Lung (tissue), 12 donors: Measurements from ENCODE around the gene EIF2B5. TPM values are rescaled to one million over a fixed set of nuclear protein-coding genes. Genes with fewer than 3 reads are reported as not detected.

Experiments
- ATAC-seq: fragments of 200-7000 bp; cut with Tn5 transposase; one replicate; pipeline ENCODE4 v1.9.1; 2020; ENCODE audit warnings: moderate number of reproducible peaks; ENCODE audit not compliant: insufficient read depth, low FRiP score
- DNase-seq, 3 donors: peaks; one replicate each; pipeline ENCODE4 v3.0.0-alpha.2; 2013 to 2017
- H3K27ac ChIP-seq, 2 donors: one replicate each; pipeline ENCODE4 v1.5.1; 2013; ENCODE audit warnings: mild to moderate bottlenecking in 2 of 2, moderate library complexity in 2 of 2, control low read depth in 1 of 2, inconsistent platforms in 1 of 2, low read depth in 1 of 2, low read length in 1 of 2
- H3K27me3 ChIP-seq, 3 donors: one replicate each; pipeline ENCODE4 v1.5.1; 2013; ENCODE audit warnings: low read length in 2 of 3; ENCODE audit not compliant: control insufficient read depth in 3 of 3, insufficient read depth in 3 of 3
- H3K36me3 ChIP-seq, 4 donors: one replicate each; pipeline ENCODE4 v1.5.1; 2013; ENCODE audit warnings: low read length in 4 of 4, mild to moderate bottlenecking in 1 of 4, moderate library complexity in 1 of 4; ENCODE audit not compliant: control insufficient read depth in 4 of 4, insufficient read depth in 4 of 4
- H3K4me1 ChIP-seq, 5 donors: one replicate each; pipeline ENCODE4 v1.5.1; 2013; ENCODE audit warnings: low read length in 5 of 5, mild to moderate bottlenecking in 2 of 5, moderate library complexity in 1 of 5; ENCODE audit not compliant: control insufficient read depth in 5 of 5, insufficient read depth in 5 of 5
- H3K4me3 ChIP-seq: one replicate; pipeline ENCODE4 v1.5.1; 2013; ENCODE audit warnings: mild to moderate bottlenecking, control low read depth, moderate library complexity
- H3K9ac ChIP-seq, 2 donors: one replicate each; pipeline ENCODE4 v1.5.1; 2013; ENCODE audit warnings: low read length in 2 of 2, control low read depth in 1 of 2; ENCODE audit not compliant: insufficient read depth in 1 of 2
- H3K9me3 ChIP-seq, 4 donors: one replicate each; pipeline ENCODE4 v1.5.1; 2013; ENCODE audit warnings: low read length in 3 of 4, mild to moderate bottlenecking in 1 of 4, moderate library complexity in 1 of 4; ENCODE audit not compliant: control insufficient read depth in 4 of 4, insufficient read depth in 3 of 4
- CTCF ChIP-seq: IDR thresholded peaks from 2 replicates; pipeline ENCODE4 v1.5.1; 2012; ENCODE audit warnings: mild to moderate bottlenecking; ENCODE audit errors: control extremely low read depth, extremely low read depth
- WGBS, 2 donors: extraction: QIAGEN DNeasy Blood & Tissue Kit; methylation state at CpG; one replicate each; pipeline ENCODE4 v1.1.7; 2013; 5-methylcytosine and 5-hydroxymethylcytosine counted together
- polyA plus RNA-seq, 2 donors: library from polyadenylated mRNA; stranded (reverse); fragments of 200-250 nt; gene quantifications; one replicate each; pipeline ENCODE4 v1.2.1, GENCODE V29; 2013
- total RNA-seq, 2 donors: library from RNA; depleted of rRNA in 1 of 2; stranded (reverse); fragments of >200 nt in 1 of 2; gene quantifications; one replicate each; pipeline ENCODE4 v1.2.1, GENCODE V29; 2014 to 2021
- donor health status: control.
- donor health status: control.
- donor health status: Bipolar disorder and iron deficiency.
- donor health status: healthy.
- donor health status: DM: yes; HTN: yes; CAD: no.

The EIF2B5 gene
- total and polyA plus RNA-seq, 4 donors: 32.5 to 43.2 (median 37.8) TPM

- TF ChIP-seq CTCF: no peak
These were observed 43.5 kb downstream of the EIF2B5 start for GRCh38 chr3:184178521-184179138.

GRCh38 chr3:184180165-184180564, 45.0 kb downstream of the EIF2B5 start:
- Histone ChIP-seq H3K4me1 (peaks cover 0 to 28% (median 12%) of the 10 kb centered on the region in 5 donors), H3K27me3 (no peaks in the 10 kb centered on the region), H3K4me3 (no peak overlapping the region), H3K9ac (no peak overlapping the region), H3K36me3 (peaks cover 19 to 74% (median 65%) of the 10 kb centered on the region in 4 donors), H3K9me3 (no peaks in the 10 kb centered on the region), H3K27ac (no peak overlapping the region)
- TF ChIP-seq CTCF: no peak
- DNase-seq: no peak
- 90 to 93% methylated on average over 6 of the region's 6 CpGs for WGBS, 2 donors
- ATAC-seq: peak; percentile 35

More at GRCh38 chr3:184178521-184179138, 43.5 kb downstream of the EIF2B5 start:
- Histone ChIP-seq H3K4me3 (no peak overlapping the region), H3K27ac (no peak overlapping the region), H3K36me3 (peaks cover 19 to 72% (median 59%) of the 10 kb centered on the region in 4 donors), H3K4me1 (peaks cover 0 to 30% (median 14%) of the 10 kb centered on the region in 5 donors), H3K9ac (no peak overlapping the region), H3K9me3 (no peaks in the 10 kb centered on the region), H3K27me3 (no peaks in the 10 kb centered on the region)
- no peak for ATAC-seq
- 96 to 98% methylated on average over 13 of the region's 13 CpGs for WGBS, 2 donors
- no peak for DNase-seq

GRCh38 chr3:184181596-184181995, 46.4 kb downstream of the EIF2B5 start:
- Histone ChIP-seq H3K36me3 (peaks cover 19 to 78% (median 65%) of the 10 kb centered on the region in 4 donors), H3K9ac (no peak overlapping the region), H3K27ac (no peak overlapping the region), H3K27me3 (no peaks in the 10 kb centered on the region), H3K4me3 (no peak overlapping the region), H3K4me1 (peaks cover 0 to 19% (median 14%) of the 10 kb centered on the region in 5 donors), H3K9me3 (no peaks in the 10 kb centered on the region)
- ATAC-seq: no peak
- 91 to 95% methylated on average over 9 of the region's 9 CpGs for WGBS, 2 donors
- TF ChIP-seq CTCF: no peak
- DNase-seq: no peak
